AG04450 (cell line): ENCODE results near the gene BOLA2B. TPM values are rescaled to one million over a fixed set of nuclear protein-coding genes. Genes with fewer than 3 reads are reported as not detected.
"Not testable (repeated sequence)": the region's sequence is repeated elsewhere in the genome, so short reads cannot be mapped to it uniquely, and the experiment has no call there.

Experiments
- CTCF ChIA-PET: fragments of 300-600, 350-600 bp; formaldehyde crosslinking; extraction: SDS; loops from one replicate; lab custom pipeline; 2022; ENCODE audit warnings: antibody characterized with exemption, inconsistent platforms; lab: Charles Lee
- POLR2A ChIA-PET: fragments of 350-600 bp; formaldehyde crosslinking; extraction: SDS; loops from one replicate; lab custom pipeline; 2021; ENCODE audit warnings: antibody characterized with exemption, inconsistent platforms; lab: Yijun Ruan, JAX
- DNase-seq: peaks from one replicate; pipeline ENCODE4 v3.0.0-alpha.2; 2011; ENCODE audit warnings: low read depth, low spot score
- H3K27ac ChIP-seq: one replicate; pipeline ENCODE4 v1.5.1; 2012; ENCODE audit warnings: low read depth, low read length, control low read depth
- H3K27me3 ChIP-seq: one replicate; pipeline ENCODE4 v1.6.0; 2012; ENCODE audit warnings: low read length; ENCODE audit not compliant: control insufficient read depth, insufficient read depth
- H3K4me3 ChIP-seq: 2 replicates; pipeline ENCODE4 v1.5.1; 2011; ENCODE audit warnings: mild to moderate bottlenecking, low read depth, low read length, control low read depth
- H3K9me3 ChIP-seq: 2 replicates; pipeline ENCODE4 v1.5.1; 2012; ENCODE audit warnings: low read length; ENCODE audit not compliant: control insufficient read depth, insufficient read depth
- polyA plus RNA-seq: library from polyadenylated mRNA; depleted of rRNA; stranded (reverse); fragments of >200 nt; gene quantifications from 2 replicates; pipeline ENCODE4 v1.2.3, GENCODE V29; 2011
- TF ChIP-seq, protein P1 (sequence below): IDR thresholded peaks from 2 replicates; pipeline ENCODE4 v1.5.1; 2011; ENCODE audit warnings: low read depth, low read length, control low read depth, inconsistent platforms

Gene BOLA2B
- polyA plus RNA-seq, 1 experiment, result 17.5 TPM

- H3K27me3 ChIP-seq, result no peaks in the 10 kb centered on the region
- no peak overlapping the region for H3K4me3 ChIP-seq
- TF ChIP-seq, protein P1, sequence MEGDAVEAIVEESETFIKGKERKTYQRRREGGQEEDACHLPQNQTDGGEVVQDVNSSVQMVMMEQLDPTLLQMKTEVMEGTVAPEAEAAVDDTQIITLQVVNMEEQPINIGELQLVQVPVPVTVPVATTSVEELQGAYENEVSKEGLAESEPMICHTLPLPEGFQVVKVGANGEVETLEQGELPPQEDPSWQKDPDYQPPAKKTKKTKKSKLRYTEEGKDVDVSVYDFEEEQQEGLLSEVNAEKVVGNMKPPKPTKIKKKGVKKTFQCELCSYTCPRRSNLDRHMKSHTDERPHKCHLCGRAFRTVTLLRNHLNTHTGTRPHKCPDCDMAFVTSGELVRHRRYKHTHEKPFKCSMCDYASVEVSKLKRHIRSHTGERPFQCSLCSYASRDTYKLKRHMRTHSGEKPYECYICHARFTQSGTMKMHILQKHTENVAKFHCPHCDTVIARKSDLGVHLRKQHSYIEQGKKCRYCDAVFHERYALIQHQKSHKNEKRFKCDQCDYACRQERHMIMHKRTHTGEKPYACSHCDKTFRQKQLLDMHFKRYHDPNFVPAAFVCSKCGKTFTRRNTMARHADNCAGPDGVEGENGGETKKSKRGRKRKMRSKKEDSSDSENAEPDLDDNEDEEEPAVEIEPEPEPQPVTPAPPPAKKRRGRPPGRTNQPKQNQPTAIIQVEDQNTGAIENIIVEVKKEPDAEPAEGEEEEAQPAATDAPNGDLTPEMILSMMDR, result no peak
- no peak for DNase-seq
- no peaks in the 10 kb centered on the region for H3K9me3 ChIP-seq
- ChIA-PET CTCF (no interaction called here), POLR2A (interaction anchor here (0.6 kb wide), 1 partner anchor 89 kb away, joined by 3 read pairs; no protein-coding TSS in a partner anchor)
- H3K27ac ChIP-seq, result no peak overlapping the region
Measured at GRCh38 chr16:30180741-30181140, 12.7 kb downstream of the BOLA2B start.

- ChIA-PET CTCF (no interaction called here), POLR2A (no interaction called here)
- Histone ChIP-seq H3K9me3 (no peaks in the 10 kb centered on the region), H3K27me3 (no peaks in the 10 kb centered on the region), H3K27ac (no peak overlapping the region), H3K4me3 (no peak overlapping the region)
- DNase-seq, result no peak
- TF ChIP-seq, protein P1, result no peak
Measured at GRCh38 chr16:30179931-30180330, 13.5 kb downstream of the BOLA2B start.

GRCh38 chr16:30179195-30179594 is 14.3 kb downstream of the BOLA2B start:
- Histone ChIP-seq H3K9me3 (no peaks in the 10 kb centered on the region), H3K4me3 (no peak overlapping the region), H3K27me3 (no peaks in the 10 kb centered on the region), H3K27ac (no peak overlapping the region)
- TF ChIP-seq, protein P1, result no peak
- DNase-seq, result no peak
- ChIA-PET POLR2A (interaction anchor here (0.5 to 0.7 kb wide), 2 partner anchors 109 to 267 kb away, joined by 3 to 4 read pairs; no protein-coding TSS in a partner anchor), CTCF (no interaction called here)

DNA sequence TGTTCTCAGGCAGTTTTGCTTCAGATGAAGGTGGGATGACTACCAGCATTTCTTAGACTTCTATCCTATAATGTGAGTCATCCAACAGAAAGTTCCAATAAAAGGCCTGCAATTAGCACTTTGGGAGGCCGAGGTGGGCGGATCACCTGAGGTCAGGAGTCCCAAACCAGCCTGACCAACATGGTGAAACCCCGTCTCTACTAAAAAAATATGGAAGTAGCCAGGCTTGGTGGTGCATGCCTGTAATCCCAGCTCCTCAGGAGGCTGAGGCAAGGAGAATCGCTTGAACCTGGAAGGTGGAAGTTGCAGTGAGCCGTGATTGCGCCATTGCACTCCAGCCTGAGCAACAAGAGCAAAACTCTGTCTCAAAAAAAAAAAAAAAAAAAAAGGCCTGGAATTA is 16.6 kb downstream of the BOLA2B start:
- CTCF ChIA-PET, result not testable (repeated sequence)

GRCh38 chr16:30173054-30173453 is 20.4 kb downstream of the BOLA2B start:
- CTCF ChIA-PET, result interaction anchor here (0.6 to 0.7 kb wide), 2 partner anchors 61 to 191 kb away, joined by 3 read pairs; no protein-coding TSS in a partner anchor
- Histone ChIP-seq H3K27ac (no peak overlapping the region), H3K4me3 (no peak overlapping the region), H3K9me3 (no peaks in the 10 kb centered on the region), H3K27me3 (no peaks in the 10 kb centered on the region)
- POLR2A ChIA-PET, result interaction anchor here (0.6 to 0.7 kb wide), 2 partner anchors 14 to 454 kb away, joined by 3 to 6 read pairs; no protein-coding TSS in a partner anchor
- DNase-seq, result no peak
- TF ChIP-seq, protein P1, result no peak

More for the DNA sequence above, 16.6 kb downstream of the BOLA2B start:
- DNase-seq, H3K27ac ChIP-seq, H3K9me3 ChIP-seq, H3K27me3 ChIP-seq, H3K4me3 ChIP-seq, POLR2A ChIA-PET: not testable (repeated sequence)

- H3K27ac ChIP-seq, POLR2A ChIA-PET, CTCF ChIA-PET, H3K9me3 ChIP-seq, DNase-seq, H3K4me3 ChIP-seq, H3K27me3 ChIP-seq: not testable (repeated sequence)
Measured at GRCh38 chr16:30170145-30170544, 23.3 kb downstream of the BOLA2B start.

- H3K27me3 ChIP-seq, H3K27ac ChIP-seq, POLR2A ChIA-PET, H3K9me3 ChIP-seq, H3K4me3 ChIP-seq, DNase-seq, CTCF ChIA-PET: not testable (repeated sequence)
Measured at GRCh38 chr16:30169416-30169815, 24.1 kb downstream of the BOLA2B start.

GRCh38 chr16:30168746-30169145 is 24.7 kb downstream of the BOLA2B start:
- H3K4me3 ChIP-seq, H3K27me3 ChIP-seq, H3K9me3 ChIP-seq, DNase-seq, H3K27ac ChIP-seq, CTCF ChIA-PET, POLR2A ChIA-PET: not testable (repeated sequence)
